Mucosa of rectum (tissue), 2 donors: ENCODE measurements around the gene CD3D.
A peak's percentile ranks its signal among the peaks of the same experiment; 100 is the strongest.

Experiments
- H3K27ac ChIP-seq, 2 donors: one replicate each; pipeline ENCODE4 v1.7.0; 2013; ENCODE audit warnings: inconsistent platforms in 2 of 2, low read depth in 2 of 2, low read length in 2 of 2
- H3K27me3 ChIP-seq, 2 donors: one replicate each; pipeline ENCODE4 v1.7.0; 2013; ENCODE audit warnings: low read length in 2 of 2; ENCODE audit not compliant: control insufficient read depth in 2 of 2, insufficient read depth in 2 of 2
- H3K36me3 ChIP-seq, 2 donors: one replicate each; pipeline ENCODE4 v1.7.0; 2013; ENCODE audit warnings: low read length in 2 of 2; ENCODE audit not compliant: control insufficient read depth in 2 of 2, insufficient read depth in 2 of 2
- H3K4me1 ChIP-seq, 2 donors: one replicate each; pipeline ENCODE4 v1.7.0; 2013; ENCODE audit warnings: low read length in 2 of 2, mild to moderate bottlenecking in 1 of 2; ENCODE audit not compliant: control insufficient read depth in 2 of 2, insufficient read depth in 2 of 2
- H3K4me3 ChIP-seq, 2 donors: one replicate each; pipeline ENCODE4 v1.7.0; 2013; ENCODE audit warnings: low read length in 2 of 2
- H3K9ac ChIP-seq, 2 donors: one replicate each; pipeline ENCODE4 v1.7.0; 2013; ENCODE audit warnings: low read length in 2 of 2, low read depth in 1 of 2, mild to moderate bottlenecking in 1 of 2
- H3K9me3 ChIP-seq, 2 donors: one replicate each; pipeline ENCODE4 v1.7.0; 2013; ENCODE audit warnings: low read length in 2 of 2; ENCODE audit not compliant: control insufficient read depth in 2 of 2
- donor health status: healthy.
- donor health status: Normal muscosa, but diverticular disease.

Gene CD3D

GRCh38 chr11:118366287-118366686, 23.8 kb upstream of the CD3D start:
- H3K9ac ChIP-seq: no peak overlapping the region
- H3K4me1 ChIP-seq: peaks cover 0 to 2% of the 10 kb centered on the region in 2 donors
- peaks cover 45 to 54% of the 10 kb centered on the region in 2 donors for H3K36me3 ChIP-seq
- no peak overlapping the region for H3K4me3 ChIP-seq
- H3K9me3 ChIP-seq: no peaks in the 10 kb centered on the region
- H3K27ac ChIP-seq: no peak overlapping the region
- no peaks in the 10 kb centered on the region for H3K27me3 ChIP-seq

GRCh38 chr11:118364956-118365615, 22.6 kb upstream of the CD3D start:
- Histone ChIP-seq H3K4me3 (no peak overlapping the region), H3K9ac (no peak overlapping the region), H3K9me3 (no peaks in the 10 kb centered on the region), H3K36me3 (peaks cover 35 to 42% of the 10 kb centered on the region in 2 donors), H3K4me1 (peaks cover 2 to 8% of the 10 kb centered on the region in 2 donors), H3K27ac (no peak overlapping the region), H3K27me3 (no peaks in the 10 kb centered on the region)

GRCh38 chr11:118359295-118359958, 16.9 kb upstream of the CD3D start, which contains the start of gene UBE4A:
Gene UBE4A, plus strand, starts transcription at chr11:118359600. Its CDS starts 5,481 bp downstream, at chr11:118365081.
- Histone ChIP-seq H3K4me1 (peaks cover 5 to 11% of the 10 kb centered on the region in 2 donors), H3K4me3 (peak within 1 kb of the TSS; percentile 99 to 100), H3K9ac (peak within 1 kb of the TSS; percentile 84 to 98), H3K27ac (peak within 1 kb of the TSS; percentile 48 to 73), H3K9me3 (no peaks in the 10 kb centered on the region), H3K36me3 (no peaks in the 10 kb centered on the region), H3K27me3 (no peaks in the 10 kb centered on the region)

- H3K27me3 ChIP-seq: no peaks in the 10 kb centered on the region
- no peaks in the 10 kb centered on the region for H3K9me3 ChIP-seq
- H3K4me3 ChIP-seq: no peak overlapping the region
- no peaks in the 10 kb centered on the region for H3K36me3 ChIP-seq
- no peak overlapping the region for H3K27ac ChIP-seq
- peaks cover 5 to 11% of the 10 kb centered on the region in 2 donors for H3K4me1 ChIP-seq
- H3K9ac ChIP-seq: peak overlapping the region in 1 of 2 donors; percentile 14
These were observed 15.6 kb upstream of the CD3D start for GRCh38 chr11:118358071-118358470.

GRCh38 chr11:118353084-118353710, 10.7 kb upstream of the CD3D start:
- H3K27ac ChIP-seq: no peak overlapping the region

GRCh38 chr11:118349475-118349874, 7.0 kb upstream of the CD3D start:
- Histone ChIP-seq H3K4me1 (no peaks in the 10 kb centered on the region), H3K9ac (no peak overlapping the region), H3K36me3 (peaks cover 0 to 4% of the 10 kb centered on the region in 2 donors), H3K27me3 (peaks cover 0 to 6% of the 10 kb centered on the region in 2 donors), H3K27ac (no peak overlapping the region), H3K9me3 (no peaks in the 10 kb centered on the region), H3K4me3 (no peak overlapping the region)

More at GRCh38 chr11:118353084-118353710, 10.7 kb upstream of the CD3D start:
- no peaks in the 10 kb centered on the region for H3K4me1 ChIP-seq
- no peaks in the 10 kb centered on the region for H3K9me3 ChIP-seq
- H3K9ac ChIP-seq: no peak overlapping the region
- H3K4me3 ChIP-seq: no peak overlapping the region
- H3K27me3 ChIP-seq: peaks cover 0 to 6% of the 10 kb centered on the region in 2 donors
- peaks cover 0 to 4% of the 10 kb centered on the region in 2 donors for H3K36me3 ChIP-seq

- H3K27me3 ChIP-seq: no peaks in the 10 kb centered on the region
- peak within 1 kb of the TSS in 1 of 2 donors; percentile 64 for H3K4me3 ChIP-seq
- H3K9ac ChIP-seq: no peak within 1 kb of the TSS
- H3K9me3 ChIP-seq: no peaks in the 10 kb centered on the region
- H3K4me1 ChIP-seq: no peaks in the 10 kb centered on the region
- no peaks in the 10 kb centered on the region for H3K36me3 ChIP-seq
- H3K27ac ChIP-seq: peak within 1 kb of the TSS in 1 of 2 donors; percentile 61
These were observed 1.5 kb upstream of the CD3D start, which contains the start of gene CD3G for GRCh38 chr11:118343981-118344515. Gene CD3G, plus strand, starts transcription at chr11:118344344. Its CDS starts 80 bp downstream, at chr11:118344424.

- Histone ChIP-seq H3K27ac (peak overlapping the region in 1 of 2 donors; percentile 61), H3K27me3 (no peaks in the 10 kb centered on the region), H3K4me3 (peak overlapping the region in 1 of 2 donors; percentile 26), H3K4me1 (no peaks in the 10 kb centered on the region), H3K9me3 (no peaks in the 10 kb centered on the region), H3K9ac (no peak overlapping the region), H3K36me3 (no peaks in the 10 kb centered on the region)
These were observed 743 bp upstream of the CD3D start for GRCh38 chr11:118343248-118343647.

GRCh38 chr11:118341815-118342489, 553 bp downstream of the CD3D start:
- H3K36me3 ChIP-seq: no peaks in the 10 kb centered on the region
- no peaks in the 10 kb centered on the region for H3K9me3 ChIP-seq
- H3K4me3 ChIP-seq: peak overlapping the region in 1 of 2 donors; percentile 62
- no peaks in the 10 kb centered on the region for H3K4me1 ChIP-seq
- no peaks in the 10 kb centered on the region for H3K27me3 ChIP-seq
- H3K27ac ChIP-seq: peak overlapping the region; percentile 14 to 61
- peak overlapping the region in 1 of 2 donors; percentile 41 for H3K9ac ChIP-seq
